ENCODE data around the gene AP1S1. TPM values are rescaled to one million over a fixed set of nuclear protein-coding genes. Genes with fewer than 3 reads are reported as not detected.
"Not testable (repeated sequence)": the region's sequence is repeated elsewhere in the genome, so short reads cannot be mapped to it uniquely, and the experiment has no call there.

AP1S1 gene
- total and polyA plus RNA-seq, 5 donors: 10.7 to 20.9 (median 12.5) TPM

- no peaks in the 10 kb centered on the region for H3K27me3 ChIP-seq (ENCODE audit: control insufficient read depth, insufficient read depth)
- WGBS: 28% methylated on average over 15 of the region's 15 CpGs
- peaks cover 6% of the 10 kb centered on the region for H3K4me1 ChIP-seq (ENCODE audit: control insufficient read depth, insufficient read depth, low read length)
Observed at GRCh38 chr7:101125989-101126650, 28.2 kb upstream of the AP1S1 start.

DNA sequence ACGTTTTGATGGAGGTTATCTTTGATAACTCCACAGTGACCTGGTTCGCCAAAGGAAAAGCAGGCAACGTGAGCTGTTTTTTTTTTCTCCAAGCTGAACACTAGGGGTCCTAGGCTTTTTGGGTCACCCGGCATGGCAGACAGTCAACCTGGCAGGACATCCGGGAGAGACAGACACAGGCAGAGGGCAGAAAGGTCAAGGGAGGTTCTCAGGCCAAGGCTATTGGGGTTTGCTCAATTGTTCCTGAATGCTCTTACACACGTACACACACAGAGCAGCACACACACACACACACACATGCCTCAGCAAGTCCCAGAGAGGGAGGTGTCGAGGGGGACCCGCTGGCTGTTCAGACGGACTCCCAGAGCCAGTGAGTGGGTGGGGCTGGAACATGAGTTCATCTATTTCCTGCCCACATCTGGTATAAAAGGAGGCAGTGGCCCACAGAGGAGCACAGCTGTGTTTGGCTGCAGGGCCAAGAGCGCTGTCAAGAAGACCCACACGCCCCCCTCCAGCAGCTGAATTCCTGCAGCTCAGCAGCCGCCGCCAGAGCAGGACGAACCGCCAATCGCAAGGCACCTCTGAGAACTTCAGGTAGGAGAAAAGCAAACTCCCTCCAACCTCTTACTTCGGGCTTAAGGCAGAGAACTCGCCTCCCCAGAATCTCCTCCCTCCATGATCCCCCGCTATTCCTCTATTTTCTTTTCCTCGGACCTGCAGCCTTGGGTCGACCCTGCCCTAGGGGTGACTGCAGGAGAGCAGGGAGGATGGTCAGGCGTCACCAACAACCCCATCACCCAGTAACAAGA is 27.4 kb upstream of the AP1S1 start, which contains the start of gene SERPINE1:
SERPINE1 (plus strand) TSS at position 454 of the 809 bp plus-strand sequence. CDS start 1,290 bp downstream, outside the sequence.
- ATAC-seq (peak; percentile 86 to 90), DNase-seq (peak; percentile 92 to 93 (median 92))
- Histone ChIP-seq H3K27me3 (ENCODE audit: control insufficient read depth, insufficient read depth) (no peaks in the 10 kb centered on the region), H3K4me1 (ENCODE audit: control insufficient read depth, insufficient read depth, low read length) (peaks cover 6% of the 10 kb centered on the region), H3K4me3 (ENCODE audit: low read length) (peak within 1 kb of the TSS; percentile 31), H3K9me3 (ENCODE audit: control insufficient read depth, low read length) (no peaks in the 10 kb centered on the region), H3K27ac (ENCODE audit: low read length) (peak within 1 kb of the TSS; percentile 66)
- intact Hi-C loops (cut with DNase I): no loop called here
- 3% methylated on average over 22 of the region's 22 CpGs for WGBS

More at GRCh38 chr7:101125989-101126650, 28.2 kb upstream of the AP1S1 start:
- intact Hi-C loops (cut with DNase I): no loop called here
- no peak overlapping the region for H3K4me3 ChIP-seq (ENCODE audit: low read length)
- H3K9me3 ChIP-seq (ENCODE audit: control insufficient read depth, low read length): no peaks in the 10 kb centered on the region
- H3K27ac ChIP-seq (ENCODE audit: low read length): peak overlapping the region; percentile 66
- peak; percentile 56 to 72 for ATAC-seq
- peak; percentile 84 to 90 (median 89) for DNase-seq

- Histone ChIP-seq H3K4me1 (ENCODE audit: control insufficient read depth, insufficient read depth, low read length) (peaks cover 6% of the 10 kb centered on the region), H3K27ac (ENCODE audit: low read length) (no peak overlapping the region), H3K27me3 (ENCODE audit: control insufficient read depth, insufficient read depth) (no peaks in the 10 kb centered on the region), H3K9me3 (ENCODE audit: control insufficient read depth, low read length) (no peaks in the 10 kb centered on the region), H3K4me3 (ENCODE audit: low read length) (peak overlapping the region; percentile 31)
- WGBS: 77% methylated on average over 3 of the region's 3 CpGs
- DNase-seq (no peak), ATAC-seq (no peak)
- intact Hi-C loops (cut with DNase I): no loop called here
Observed at GRCh38 chr7:101127460-101128039, 26.7 kb upstream of the AP1S1 start.

- DNase-seq (no peak), ATAC-seq (no peak)
- intact Hi-C loops (cut with DNase I): no loop called here
- no peaks in the 10 kb centered on the region for H3K9me3 ChIP-seq (ENCODE audit: control insufficient read depth, low read length)
- no peaks in the 10 kb centered on the region for H3K27me3 ChIP-seq (ENCODE audit: control insufficient read depth, insufficient read depth)
- peaks cover 6% of the 10 kb centered on the region for H3K4me1 ChIP-seq (ENCODE audit: control insufficient read depth, insufficient read depth, low read length)
- H3K4me3 ChIP-seq (ENCODE audit: low read length): no peak overlapping the region
- no peak overlapping the region for H3K27ac ChIP-seq (ENCODE audit: low read length)
- WGBS: 85% methylated on average over 14 of the region's 14 CpGs
Observed at GRCh38 chr7:101128040-101128834, 26.0 kb upstream of the AP1S1 start.

DNA sequence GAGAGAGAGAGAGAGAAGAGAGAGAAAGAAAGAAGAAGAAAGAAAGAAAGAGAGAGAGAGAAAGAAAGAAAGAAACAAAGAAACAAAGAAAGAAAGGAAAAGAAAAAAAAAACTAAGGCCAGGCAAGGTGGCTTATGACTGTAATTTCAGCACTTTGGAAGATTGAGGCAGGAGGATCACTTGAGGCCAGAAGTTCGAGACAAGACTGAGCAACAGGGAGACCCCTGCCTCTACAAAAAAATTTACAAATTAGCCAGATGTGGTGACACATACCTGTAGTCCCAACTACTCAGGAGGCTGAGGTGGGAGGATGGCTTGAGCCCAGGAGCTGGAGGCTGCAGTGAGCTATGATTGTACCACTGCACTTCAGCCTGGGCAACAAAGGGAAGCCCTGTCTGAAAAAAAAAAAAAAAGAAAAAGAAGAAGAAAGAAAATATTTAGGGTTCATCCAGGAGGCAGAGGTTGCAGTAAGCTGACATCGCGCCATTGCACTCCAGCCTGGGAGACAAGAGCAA is 24.6 kb upstream of the AP1S1 start:
- 91% methylated on average over 3 of the region's 3 CpGs for WGBS
- no peaks in the 10 kb centered on the region for H3K9me3 ChIP-seq (ENCODE audit: control insufficient read depth, low read length)
- no peak overlapping the region for H3K27ac ChIP-seq (ENCODE audit: low read length)
- peaks cover 6% of the 10 kb centered on the region for H3K4me1 ChIP-seq (ENCODE audit: control insufficient read depth, insufficient read depth, low read length)
- intact Hi-C loops (cut with DNase I): loop anchor here in 1 of 4 donors (10.0 kb wide), 1 partner anchor 45 kb away; the partner anchor contains the start of gene TRIM56
- no peak for ATAC-seq
- no peaks in the 10 kb centered on the region for H3K27me3 ChIP-seq (ENCODE audit: control insufficient read depth, insufficient read depth)
- H3K4me3 ChIP-seq (ENCODE audit: low read length): no peak overlapping the region
- DNase-seq: no peak

DNA sequence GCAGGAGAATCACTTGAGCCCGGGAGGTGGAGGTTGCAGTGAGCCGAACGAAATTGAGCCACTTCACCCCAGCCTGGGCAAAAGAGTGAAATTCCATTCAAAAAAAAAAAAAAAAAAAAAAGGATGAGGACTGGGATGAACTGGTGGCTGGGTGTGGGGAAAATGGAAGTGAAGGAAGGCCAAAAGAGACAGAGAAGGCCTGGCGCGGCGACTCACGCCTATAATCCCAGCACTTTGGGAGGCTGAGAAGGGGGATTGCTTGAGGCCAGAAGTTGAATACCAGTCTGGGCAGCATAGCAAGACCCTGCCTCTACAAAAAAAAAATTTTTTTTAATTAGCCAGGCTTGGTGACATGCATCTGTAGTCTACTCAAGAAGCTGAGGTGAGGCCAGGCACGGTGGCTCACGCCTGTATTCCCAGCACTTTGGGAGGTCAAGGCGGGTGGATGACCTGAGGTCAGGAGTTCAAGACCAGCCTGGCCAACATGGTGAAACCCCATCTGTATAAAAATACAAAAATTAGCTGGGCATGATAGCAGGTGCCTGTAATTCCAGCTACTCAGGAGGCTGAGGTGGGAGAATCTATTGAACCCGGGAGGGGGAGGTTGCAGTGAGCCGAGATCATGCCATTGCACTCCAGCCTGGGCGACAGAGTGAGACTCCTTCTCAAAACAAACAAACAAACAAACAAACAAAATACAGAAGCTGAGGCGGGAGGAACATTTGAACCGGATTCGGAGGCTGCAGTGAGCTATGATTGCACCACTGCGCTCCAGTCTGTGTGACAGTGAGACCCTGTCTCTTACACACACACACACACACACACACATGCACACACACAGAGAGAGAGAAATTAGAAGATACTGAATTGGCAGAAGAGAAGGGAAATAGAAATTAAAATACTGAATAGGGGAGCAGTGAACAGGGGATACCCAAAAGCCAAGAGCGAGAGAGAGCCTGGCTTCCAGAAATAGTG is 21.4 kb upstream of the AP1S1 start:
- 87% methylated on average over 18 of the region's 18 CpGs for WGBS
- H3K27ac ChIP-seq (ENCODE audit: low read length); H3K27me3 ChIP-seq (ENCODE audit: control insufficient read depth, insufficient read depth); H3K4me1 ChIP-seq (ENCODE audit: control insufficient read depth, insufficient read depth, low read length); H3K4me3 ChIP-seq (ENCODE audit: low read length); DNase-seq; ATAC-seq; H3K9me3 ChIP-seq (ENCODE audit: control insufficient read depth, low read length): not testable (repeated sequence)
- intact Hi-C loops (cut with DNase I): loop anchor here in 1 of 4 donors (10.0 kb wide), 1 partner anchor 48 kb away; the partner anchor contains the start of gene TRIM56

GRCh38 chr7:101133621-101134398 is 20.5 kb upstream of the AP1S1 start:
- no peaks in the 10 kb centered on the region for H3K9me3 ChIP-seq (ENCODE audit: control insufficient read depth, low read length)
- WGBS: 84% methylated on average over 15 of the region's 15 CpGs
- no peak for ATAC-seq
- DNase-seq: no peak
- no peak overlapping the region for H3K27ac ChIP-seq (ENCODE audit: low read length)
- intact Hi-C loops (cut with DNase I): loop anchor here in 1 of 4 donors (10.0 kb wide), 1 partner anchor 49 kb away; the partner anchor contains the start of gene TRIM56
- peaks cover 2% of the 10 kb centered on the region for H3K4me1 ChIP-seq (ENCODE audit: control insufficient read depth, insufficient read depth, low read length)
- H3K27me3 ChIP-seq (ENCODE audit: control insufficient read depth, insufficient read depth): no peaks in the 10 kb centered on the region
- no peak overlapping the region for H3K4me3 ChIP-seq (ENCODE audit: low read length)

DNA sequence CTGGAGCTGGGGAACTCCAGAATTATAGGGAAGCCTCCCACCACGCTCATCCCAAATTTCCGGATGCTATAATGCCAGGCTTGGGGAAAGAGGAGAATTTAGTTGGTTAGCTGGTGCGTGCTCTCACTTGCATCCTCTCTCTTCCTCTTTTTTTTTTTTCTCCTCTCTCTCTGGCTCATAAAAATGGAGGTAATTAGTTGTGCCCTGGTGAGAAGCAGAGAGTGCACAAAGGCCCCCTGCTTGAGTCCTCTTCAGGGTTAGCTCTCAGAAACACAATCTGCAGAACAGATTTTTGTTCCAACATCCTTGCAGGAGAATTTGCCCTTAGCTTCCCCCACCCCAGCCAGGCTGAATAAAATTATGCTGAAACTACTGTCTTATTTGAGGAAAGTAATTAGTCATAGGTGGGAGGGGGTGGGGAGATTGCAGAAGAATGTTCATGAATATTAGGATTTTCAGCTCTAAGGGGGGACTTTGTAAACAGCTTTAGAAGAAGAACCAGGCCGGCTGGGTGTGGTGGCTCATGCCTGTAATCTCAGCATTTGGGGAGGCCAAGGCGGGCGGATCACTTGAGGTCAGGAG is 19.8 kb upstream of the AP1S1 start:
- Histone ChIP-seq H3K4me1 (ENCODE audit: control insufficient read depth, insufficient read depth, low read length) (peaks cover 2% of the 10 kb centered on the region), H3K27me3 (ENCODE audit: control insufficient read depth, insufficient read depth) (no peaks in the 10 kb centered on the region), H3K27ac (ENCODE audit: low read length) (no peak overlapping the region), H3K4me3 (ENCODE audit: low read length) (no peak overlapping the region), H3K9me3 (ENCODE audit: control insufficient read depth, low read length) (no peaks in the 10 kb centered on the region)
- ATAC-seq: no peak
- DNase-seq: no peak
- intact Hi-C loops (cut with DNase I): loop anchor here in 1 of 4 donors (10.0 kb wide), 1 partner anchor 50 kb away; the partner anchor contains the start of gene TRIM56
- WGBS: 86% methylated on average over 6 of the region's 6 CpGs
